GM21825 (cell line): Measurements from ENCODE around the gene B3GAT3.
A peak's percentile ranks its signal among the peaks of the same experiment; 100 is the strongest.
"Not testable (repeated sequence)": the region's sequence is repeated elsewhere in the genome, so short reads cannot be mapped to it uniquely, and the experiment has no call there.

Experiments
- ATAC-seq: cut with Tn5 transposase; IDR thresholded peaks from one replicate; pipeline ENCODE4 v1.9.1; 2021; ENCODE audit warnings: mild to moderate bottlenecking, moderate library complexity; ENCODE audit not compliant: unreplicated experiment

Gene B3GAT3

DNA sequence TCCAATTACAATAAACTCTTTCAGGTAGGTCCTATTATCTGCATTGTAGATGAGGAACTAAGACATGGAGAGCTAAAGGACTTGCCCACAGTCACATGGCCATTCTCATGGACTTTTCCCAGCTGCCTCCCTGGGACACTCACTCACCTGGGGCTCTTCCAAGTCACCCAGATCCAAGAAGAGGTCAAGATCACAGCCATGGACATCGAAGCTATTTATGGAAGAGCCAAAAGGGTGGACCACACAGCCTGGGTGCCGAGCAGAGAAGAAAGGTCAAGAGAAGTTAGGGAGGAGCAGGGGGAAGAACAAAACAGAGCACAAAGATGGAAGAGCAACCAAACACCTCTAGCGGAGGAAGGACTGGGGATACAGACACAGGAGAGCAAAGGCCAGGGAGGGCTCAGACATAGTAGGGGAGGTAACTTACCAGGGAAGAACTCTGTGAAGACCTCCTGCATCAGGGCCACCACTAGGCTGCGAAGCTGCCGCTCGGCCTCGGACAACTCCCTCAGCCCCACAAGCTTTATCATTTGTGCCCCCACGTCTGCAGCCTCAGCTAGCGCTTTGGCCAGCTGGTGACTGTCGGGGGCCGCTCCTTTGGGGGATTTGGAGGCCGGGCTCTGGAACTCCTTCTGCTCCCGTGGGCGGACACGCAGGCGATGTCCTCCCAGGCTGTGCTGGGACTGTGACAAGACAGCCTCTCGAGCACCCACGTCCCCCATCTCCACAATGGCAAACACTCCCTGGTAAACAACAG is 40.6 kb downstream of the B3GAT3 start:
- ATAC-seq, result no peak

DNA sequence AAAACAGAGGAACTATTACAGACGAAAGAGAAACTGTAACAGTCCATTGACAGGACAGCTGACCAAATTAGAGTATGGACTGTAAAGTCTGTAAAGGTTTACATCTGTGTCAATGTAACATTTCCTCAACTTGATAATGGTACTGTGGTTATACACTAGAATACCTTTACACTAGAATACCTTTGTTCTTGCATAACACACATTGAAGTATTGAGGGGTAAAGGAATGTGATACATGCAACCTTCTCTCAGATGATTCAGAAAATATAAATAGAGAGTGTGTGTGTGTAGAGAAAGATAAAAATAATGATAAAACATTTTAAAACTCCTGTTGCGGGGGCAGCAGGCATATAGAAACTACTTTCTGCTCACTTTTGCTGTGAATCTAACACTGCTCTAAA is 42.5 kb downstream of the B3GAT3 start:
- no peak for ATAC-seq

DNA sequence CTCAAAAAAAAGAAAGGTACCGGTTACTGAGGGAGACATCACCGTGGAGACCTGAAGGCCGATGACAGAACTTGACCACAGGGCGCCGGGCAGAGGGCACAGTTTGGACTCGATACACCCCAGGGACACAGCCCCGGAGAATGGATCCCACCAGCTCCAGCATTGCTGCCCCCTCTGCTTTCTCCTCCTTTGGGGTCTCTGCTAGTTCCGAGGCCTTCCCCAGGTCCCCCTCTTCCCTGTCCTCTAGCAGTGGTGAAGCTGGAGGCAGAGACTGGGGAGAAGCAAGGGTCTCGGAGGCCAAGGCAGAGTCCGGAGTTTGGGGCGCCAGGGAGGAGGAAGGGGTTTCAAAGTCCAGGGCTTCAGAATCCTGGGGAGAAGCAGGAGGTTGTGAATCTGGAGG is 43.2 kb downstream of the B3GAT3 start:
- no peak for ATAC-seq

DNA sequence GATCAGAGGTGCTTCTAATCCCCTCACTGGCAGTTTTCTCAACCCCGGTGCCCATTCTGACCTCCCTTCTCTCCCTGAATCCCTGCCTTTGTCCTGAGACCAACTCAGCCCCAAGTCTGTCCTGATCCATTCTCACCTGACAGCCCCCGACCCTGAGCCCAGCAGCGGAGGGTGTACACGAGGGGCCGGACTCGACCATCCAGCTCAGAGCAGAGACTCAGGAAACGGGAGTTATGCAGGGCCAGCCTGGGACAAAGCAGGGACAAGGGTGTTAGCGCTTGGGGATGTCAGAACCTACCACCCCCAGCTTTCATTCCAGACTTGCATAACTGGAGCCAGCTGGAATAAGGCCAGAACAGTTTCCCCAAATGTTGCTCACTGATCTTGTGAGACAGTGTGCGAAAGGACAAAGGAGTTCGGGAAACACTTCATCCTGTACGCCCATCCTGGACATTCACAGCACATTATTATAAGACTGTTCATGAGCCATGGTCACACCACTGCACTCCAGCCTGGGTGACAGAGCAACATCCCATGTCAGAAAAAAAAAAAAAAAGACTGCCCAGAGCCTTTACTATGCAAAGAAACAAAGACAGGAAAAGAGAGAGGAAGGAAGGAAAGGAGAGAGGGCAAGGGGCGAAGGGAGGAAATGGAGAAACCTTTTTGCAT is 44.6 kb downstream of the B3GAT3 start:
- no peak for ATAC-seq

DNA sequence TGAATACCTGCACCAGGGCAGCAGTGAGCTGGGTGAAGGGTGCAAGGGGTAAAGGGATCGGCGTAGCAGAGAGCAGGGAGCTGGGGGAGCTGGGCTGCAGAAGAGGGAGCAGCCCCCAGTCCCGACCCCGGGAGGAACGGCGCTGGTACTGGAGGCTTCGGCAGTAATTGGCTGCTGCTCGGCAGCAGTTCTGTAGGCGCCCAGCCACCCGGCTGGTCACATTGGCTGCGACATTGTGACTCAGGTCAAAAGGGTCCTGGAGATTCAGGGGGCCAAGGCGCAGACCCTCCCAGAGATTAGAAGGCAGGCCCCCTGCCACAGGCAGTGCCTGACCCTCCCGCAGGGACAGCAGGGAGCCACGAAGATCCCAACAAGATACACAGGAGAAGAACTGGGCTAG is 45.9 kb downstream of the B3GAT3 start:
- ATAC-seq, result no peak

DNA sequence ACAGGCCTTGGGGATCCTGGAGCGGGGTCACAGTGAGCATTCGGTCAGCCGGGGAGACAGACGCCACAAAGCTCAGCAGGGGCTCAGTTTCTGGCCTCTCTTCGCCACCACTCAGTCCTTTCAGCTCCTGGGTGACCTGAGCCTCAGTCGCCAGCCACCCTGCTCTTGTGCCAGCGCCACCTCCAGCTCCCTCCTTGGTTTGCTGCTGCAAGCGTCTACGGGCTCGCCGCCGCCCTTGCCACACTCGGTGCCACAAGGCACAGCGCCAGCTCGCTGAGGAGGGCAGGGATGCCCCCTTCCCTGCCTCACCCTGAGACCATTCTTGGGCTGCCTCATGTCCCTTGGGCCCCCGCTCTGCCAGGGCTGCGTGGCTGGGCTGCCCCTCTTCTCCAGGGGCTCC is 46.6 kb downstream of the B3GAT3 start:
- no peak for ATAC-seq

DNA sequence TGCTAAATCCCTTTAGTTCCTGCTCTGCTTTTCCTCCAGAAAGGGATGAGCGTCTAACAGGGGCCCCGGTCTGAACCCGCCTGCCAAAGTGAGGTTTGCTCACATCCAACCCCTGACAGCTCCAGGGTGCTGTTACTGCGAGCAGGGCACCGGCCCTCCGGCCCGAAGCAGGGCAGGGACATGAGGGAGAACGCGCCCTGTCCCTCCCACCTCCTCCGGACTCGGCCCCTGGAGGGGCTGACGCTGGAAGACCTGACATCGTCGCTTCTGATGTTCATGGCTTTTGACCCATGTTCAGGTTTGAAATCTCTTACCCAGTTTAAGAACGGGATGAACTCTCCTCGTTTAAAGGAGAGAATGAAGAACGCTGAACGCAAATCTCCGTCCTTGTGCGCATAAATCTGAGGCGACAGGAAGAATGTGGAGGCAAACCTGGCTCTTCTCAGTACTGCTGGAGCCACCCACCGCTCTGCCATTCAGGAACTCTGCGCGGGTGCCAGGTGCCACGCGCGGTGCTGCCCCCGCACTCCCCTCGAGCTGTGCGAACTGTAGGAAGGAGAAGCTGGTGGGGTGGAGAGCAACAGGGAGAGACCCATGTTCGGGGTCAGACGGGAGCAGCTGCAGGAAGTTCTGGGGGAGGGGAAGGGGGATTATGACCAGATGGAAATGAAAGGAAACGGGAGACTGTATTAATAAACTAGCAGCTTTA is 47.3 kb downstream of the B3GAT3 start:
- ATAC-seq, result no peak

DNA sequence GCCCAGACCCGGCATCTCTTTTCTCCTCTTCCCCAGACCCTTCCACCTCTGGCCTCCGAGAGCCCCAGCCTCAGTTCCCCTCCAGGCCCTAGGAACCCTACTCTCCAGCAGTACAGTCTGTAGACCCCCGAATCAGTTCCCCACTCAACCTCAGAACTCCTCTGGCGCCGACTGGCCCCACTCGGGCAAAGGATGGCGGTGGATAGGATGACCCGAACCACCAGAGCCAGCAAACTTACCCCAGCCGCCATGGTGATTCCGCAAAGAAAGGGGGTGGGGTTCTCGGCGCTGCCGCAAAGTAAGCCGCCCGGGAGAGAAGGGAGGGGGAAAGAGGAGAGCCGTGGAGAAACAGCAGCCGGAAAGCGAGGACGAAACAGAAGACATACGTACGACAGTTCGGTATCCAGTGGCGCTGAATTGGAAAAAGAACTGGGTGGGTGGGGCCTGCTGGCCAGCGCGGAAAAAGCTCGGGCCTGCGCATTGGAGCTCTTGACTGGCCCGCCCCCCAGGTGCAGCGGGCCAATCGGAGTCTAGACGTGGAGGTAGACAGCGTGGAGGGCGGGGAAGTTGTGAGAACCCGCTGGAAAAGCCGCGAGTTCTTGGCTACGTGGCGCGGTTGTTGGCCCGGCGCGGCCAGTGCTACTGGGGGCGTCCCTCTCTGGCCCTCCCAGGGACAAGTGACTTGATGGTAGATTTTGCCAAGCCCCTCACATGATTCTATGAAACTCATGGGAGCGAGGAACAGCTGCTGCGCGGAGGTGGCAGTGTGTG is 48.0 kb downstream of the B3GAT3 start, which contains the start of gene EEF1G:
Gene EEF1G, minus strand, starts transcription at position 300 of the 771 bp plus-strand sequence. Its CDS starts 49 bp downstream, at position 251.
- ATAC-seq, result peak; percentile 83

DNA sequence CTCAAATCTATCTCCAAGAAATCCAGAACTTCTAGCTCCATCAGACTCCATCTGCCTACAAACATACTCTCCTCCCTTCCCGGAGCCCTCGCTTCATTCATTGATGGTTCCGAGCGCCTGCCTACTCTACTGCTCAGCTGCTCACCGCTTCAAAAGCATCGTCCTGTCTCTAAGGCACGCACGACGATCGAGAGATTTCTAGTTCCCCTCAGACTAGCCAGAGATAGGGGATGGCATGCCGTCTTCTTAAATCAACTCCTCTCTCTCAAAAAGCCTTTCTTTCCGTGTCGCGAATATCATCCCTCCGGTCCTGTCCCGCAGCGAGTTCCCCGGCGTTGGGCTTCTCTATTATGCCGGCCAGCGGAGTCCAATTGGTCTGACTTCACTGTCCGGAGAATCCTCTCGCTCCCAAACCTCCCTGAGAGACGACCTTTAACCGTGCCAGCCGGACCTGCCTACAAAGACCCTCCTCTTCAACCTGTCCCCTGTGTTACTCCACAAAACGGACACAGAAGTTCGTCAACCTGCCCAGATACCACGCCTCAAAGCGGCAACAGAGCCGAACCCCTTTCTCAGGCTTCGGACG is 48.7 kb downstream of the B3GAT3 start:
- no peak for ATAC-seq

DNA sequence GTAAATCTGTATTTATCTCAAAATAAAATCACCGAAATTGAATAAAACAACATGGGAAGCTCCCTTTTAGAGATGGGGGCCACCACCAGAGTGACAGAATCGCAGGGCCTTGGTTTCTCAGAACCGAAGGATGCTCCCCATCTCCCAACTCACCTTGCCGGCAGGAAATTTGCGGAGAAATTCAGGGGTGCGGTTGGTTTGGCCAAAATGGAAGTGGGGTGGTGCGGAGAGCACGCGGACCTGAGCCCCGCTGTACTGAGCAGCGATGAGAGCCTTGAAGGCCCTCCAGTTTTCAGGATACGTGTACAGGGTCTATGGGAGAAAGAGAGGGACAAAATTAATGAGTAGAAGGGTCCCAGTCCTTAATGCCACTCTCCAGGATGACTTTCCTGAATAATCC is 49.4 kb downstream of the B3GAT3 start:
- no peak for ATAC-seq

DNA sequence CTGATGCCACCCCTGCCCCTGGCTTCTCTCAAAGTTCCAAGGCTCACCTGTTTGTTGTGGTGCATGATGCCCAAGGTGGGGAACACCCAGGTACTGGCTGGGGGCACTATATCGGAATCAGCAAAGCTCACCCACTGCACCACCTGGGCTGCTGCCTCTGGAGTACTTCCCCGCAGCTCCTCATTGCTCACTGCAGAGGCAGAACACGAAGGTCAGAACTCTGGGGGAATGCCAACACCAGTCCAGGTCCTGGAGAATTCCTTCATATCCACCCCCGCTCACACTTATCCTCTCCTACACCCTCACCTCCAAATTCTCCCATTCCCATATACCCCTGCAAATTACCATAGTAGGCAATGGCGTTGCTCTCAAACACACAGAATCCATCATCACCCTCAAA is 50.3 kb downstream of the B3GAT3 start:
- ATAC-seq, result not testable (repeated sequence)

DNA sequence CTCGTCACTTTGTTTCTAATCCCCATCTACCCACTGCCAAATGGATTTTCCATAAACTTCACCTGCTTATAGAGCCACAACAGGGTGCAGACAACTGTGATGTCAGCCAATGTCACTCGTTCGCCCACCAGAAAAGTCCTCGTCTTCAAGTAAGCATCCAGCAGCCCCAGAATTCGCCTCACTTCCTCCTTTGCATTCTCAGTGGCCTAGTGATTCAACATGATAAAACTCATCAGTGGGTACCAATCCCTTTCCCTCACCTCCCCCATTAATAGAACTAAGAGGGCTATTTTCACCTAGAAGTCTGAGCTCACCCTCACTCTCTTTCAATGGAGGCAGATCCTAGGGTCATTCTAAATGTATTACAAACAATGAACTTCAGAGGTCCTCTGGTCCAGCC is 50.9 kb downstream of the B3GAT3 start:
- not testable (repeated sequence) for ATAC-seq

DNA sequence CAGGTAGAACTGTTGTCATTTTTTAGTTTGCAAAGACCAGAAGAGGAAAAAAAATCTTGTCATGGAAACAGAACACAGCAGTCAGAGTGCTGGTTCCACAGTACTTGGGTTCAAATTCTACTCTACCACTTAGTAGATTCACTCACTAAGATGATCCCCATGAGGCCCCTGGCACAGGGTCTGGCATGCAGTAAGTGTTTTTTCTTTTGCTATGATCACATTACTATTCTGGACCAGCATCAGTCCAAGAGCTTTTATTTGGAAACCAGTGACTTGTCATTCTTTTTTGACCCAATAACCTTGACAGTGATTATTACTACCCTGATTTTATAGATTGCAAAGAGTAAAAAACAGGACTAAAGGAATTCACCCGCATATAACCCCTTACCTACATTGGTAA is 52.2 kb downstream of the B3GAT3 start:
- no peak for ATAC-seq

DNA sequence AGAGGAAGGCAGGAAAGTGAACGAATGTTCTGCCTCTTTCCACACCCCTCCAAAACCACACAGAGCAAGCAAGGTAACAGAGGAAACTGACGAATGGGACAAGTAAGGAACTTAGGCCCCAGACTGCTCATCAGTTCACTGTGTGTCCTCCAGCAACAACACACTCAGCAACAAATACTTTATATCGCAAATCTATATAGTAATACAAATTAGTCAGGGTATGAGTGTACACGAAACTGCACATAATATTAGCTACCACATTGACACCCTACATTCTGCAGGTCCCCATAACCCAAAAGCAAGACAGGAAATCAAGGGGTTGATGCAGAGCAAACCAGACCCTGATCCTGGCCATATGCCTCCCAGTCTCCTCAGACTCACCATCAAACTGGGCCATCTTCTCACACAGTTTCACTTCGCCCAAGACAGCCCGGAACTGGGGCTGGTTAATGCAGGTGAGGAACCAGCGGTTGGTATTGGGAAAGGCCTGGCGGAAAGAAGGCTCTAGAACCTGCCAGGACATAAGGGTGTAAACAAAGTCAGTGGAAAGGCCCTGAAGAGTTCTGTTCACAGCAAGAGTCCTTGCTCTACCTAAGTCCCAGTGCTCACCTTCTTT is 54.7 kb downstream of the B3GAT3 start:
- no peak for ATAC-seq

DNA sequence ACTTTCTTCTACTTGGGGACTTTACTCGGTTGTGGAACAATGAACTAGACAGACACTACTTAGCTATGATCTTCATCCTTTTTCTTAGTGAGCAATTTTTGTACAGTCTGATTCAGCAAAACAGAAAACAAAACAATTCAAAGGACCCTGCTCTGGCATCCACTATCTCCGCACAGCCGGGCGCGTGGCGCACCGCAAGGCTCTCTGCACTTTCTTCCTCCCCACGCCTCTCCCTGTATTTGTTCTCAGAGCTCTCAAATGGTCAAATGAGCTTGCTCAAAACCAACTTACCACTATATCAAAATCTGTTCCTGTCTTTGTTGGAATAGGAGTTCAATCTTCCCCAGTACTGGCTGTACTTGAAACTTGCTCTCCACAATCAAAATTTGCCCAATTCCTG is 55.5 kb downstream of the B3GAT3 start:
- no peak for ATAC-seq
